COR-L47 (cell line): ENCODE results near the gene TMEM88.

Experiments
- DNase-seq: peaks from one replicate; lab custom pipeline; 2025; lab: John Stamatoyannopoulos, UW

Gene TMEM88

DNA sequence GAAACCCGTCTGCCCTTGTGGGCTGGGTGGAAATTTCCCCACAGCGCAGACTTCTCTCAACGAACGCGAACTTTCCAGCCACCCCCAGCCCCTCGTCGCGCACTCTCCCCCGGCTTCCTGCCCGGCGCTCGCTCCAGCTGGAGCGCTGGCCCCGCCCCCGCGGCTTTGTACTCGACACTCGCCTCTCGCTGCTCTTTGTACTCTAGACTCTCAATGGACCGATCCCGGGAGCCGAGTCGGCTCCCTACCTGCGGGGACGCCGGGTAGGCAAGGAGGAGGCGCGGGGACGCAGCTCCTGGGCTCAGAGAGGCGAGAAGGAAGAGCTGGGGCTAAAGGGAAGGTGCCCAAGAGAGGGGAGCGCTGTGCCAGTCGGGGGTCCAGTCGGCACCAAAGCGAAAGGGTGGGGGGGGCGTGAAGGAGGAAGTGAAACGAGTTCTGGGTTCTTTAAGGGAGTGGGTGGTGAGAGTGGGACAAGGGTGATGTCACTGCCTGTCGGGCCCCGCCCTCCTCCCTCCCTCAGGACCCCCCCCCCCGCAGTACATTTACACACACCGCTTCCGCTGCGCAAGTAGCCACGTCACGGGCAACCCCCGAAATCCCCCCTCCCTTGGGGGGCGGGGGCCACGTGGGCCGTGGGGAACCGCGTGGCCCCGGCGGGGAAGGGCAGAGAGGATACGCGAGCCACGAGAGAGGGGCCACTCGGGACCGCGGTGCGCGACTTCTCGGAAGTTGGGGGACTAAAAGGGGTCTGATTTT, 11.2 kb upstream of the TMEM88 start:
- DNase-seq: peak; percentile 33

DNA sequence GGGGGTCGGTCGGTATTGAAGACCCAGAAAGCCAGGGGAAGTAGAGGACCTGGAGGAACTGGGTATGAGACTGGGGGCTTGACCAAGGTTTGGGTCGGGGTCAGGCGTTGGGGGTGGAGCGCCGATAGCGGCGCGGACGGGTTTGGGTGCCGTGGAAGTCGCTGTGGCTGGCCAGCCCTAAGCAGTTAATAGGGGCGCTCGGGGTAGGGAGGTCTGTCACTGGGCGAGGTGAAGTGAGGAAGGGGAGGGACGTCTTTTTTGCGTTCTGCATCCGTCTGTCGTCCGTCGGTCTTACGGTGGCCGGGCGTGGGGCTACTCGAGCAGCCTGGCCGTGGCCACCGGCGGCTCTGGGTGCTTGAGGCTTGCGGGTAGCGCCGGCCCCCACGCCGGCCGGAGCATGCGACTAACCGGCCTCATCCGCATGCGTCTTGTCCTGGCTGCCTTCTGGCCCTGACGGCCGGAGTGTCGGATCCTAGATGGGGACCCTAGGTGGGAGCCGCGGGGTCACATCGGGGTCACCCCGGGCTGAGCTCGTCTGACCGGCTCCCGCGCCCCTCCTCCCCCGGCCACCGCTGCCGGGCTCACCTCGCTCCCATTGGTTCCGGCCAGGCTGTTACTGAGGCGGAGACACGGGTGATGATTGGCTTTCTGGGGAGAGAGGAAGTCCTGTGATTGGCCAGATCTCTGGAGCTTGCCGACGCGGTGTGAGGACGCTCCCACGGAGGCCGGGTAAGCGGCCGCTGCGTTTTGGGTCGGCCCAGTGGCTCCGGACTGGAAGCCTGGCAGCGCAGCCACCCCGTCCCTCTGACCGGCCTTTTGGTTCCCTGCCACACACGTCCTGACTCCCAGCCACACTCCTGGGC, 10.3 kb upstream of the TMEM88 start:
- peak; percentile 50 for DNase-seq

DNA sequence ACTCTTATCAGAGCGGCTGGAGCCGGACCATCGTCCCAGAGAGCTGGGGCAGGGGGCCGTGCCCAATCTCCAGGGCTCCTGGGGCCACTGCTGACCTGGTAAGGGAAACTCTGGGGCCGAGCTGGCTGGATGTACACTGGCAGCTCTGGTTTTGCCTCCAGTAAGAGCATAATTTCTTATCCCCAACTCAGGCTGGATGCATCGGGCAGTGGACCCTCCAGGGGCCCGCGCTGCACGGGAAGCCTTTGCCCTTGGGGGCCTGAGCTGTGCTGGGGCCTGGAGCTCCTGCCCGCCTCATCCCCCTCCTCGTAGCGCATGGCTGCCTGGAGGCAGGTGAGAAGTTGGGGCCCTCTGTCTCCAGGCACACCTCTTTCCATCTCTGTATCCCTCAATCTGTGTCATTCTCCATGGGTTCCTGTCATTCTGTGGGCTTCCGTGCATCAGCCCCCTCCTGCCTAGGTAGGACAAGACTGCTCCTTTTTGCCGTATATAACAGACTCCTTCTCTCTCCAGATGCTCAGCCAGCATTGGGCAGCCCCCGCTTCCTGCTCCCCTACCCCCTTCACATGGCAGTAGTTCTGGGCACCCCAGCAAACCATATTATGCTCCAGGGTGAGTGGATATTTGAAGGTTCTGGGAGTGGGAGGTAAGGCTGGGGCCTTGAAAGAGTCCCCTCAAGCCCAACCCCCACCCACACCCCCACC, 9.4 kb upstream of the TMEM88 start:
- no peak for DNase-seq

DNA sequence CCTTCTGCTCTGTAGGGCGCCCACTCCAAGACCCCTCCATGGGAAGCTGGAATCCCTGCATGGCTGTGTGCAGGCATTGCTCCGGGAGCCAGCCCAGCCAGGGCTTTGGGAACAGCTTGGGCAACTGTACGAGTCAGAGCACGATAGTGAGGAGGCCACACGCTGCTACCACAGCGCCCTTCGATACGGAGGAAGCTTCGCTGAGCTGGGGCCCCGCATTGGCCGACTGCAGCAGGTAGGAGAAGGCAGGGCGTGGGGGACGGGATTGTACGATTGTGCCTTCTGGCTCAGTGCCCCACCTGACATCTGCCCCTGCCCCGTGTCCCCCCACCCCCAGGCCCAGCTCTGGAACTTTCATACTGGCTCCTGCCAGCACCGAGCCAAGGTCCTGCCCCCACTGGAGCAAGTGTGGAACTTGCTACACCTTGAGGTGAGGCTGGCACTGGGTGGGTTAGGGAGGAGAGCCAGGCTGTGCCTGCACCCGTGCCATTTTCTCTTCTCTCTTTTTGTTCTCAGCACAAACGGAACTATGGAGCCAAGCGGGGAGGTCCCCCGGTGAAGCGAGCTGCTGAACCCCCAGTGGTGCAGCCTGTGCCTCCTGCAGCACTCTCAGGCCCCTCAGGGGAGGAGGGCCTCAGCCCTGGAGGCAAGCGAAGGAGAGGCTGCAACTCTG, 8.7 kb upstream of the TMEM88 start:
- DNase-seq: no peak

DNA sequence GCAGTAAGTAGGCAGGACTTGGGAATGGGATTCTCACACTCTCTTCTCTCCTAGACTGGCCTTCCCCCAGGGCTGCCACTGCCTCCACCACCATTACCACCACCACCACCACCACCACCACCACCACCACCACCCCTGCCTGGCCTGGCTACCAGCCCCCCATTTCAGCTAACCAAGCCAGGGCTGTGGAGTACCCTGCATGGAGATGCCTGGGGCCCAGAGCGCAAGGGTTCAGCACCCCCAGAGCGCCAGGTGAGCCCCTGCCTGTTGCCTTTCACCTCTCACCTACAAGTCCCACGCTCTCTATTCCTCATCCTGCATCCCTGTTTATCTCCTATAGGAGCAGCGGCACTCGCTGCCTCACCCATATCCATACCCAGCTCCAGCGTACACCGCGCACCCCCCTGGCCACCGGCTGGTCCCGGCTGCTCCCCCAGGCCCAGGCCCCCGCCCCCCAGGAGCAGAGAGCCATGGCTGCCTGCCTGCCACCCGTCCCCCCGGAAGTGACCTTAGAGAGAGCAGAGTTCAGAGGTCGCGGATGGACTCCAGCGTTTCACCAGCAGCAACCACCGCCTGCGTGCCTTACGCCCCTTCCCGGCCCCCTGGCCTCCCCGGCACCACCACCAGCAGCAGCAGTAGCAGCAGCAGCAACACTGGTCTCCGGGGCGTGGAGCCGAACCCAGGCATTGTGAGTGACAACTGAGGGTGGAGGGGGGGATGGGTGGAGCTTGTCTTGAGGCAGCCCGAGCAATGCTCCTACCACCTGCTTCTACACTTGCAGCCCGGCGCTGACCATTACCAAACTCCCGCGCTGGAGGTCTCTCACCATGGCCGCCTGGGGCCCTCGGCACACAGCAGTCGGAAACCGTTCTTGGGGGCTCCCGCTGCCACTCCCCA, 7.9 kb upstream of the TMEM88 start:
- no peak for DNase-seq

DNA sequence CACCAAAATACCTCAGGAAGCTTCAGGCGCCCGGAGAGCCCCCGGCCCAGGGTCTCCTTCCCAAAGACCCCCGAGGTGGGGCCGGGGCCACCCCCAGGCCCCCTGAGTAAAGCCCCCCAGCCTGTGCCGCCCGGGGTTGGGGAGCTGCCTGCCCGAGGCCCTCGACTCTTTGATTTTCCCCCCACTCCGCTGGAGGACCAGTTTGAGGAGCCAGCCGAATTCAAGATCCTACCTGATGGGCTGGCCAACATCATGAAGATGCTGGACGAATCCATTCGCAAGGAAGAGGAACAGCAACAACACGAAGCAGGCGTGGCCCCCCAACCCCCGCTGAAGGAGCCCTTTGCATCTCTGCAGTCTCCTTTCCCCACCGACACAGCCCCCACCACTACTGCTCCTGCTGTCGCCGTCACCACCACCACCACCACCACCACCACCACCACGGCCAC, 6.7 kb upstream of the TMEM88 start:
- DNase-seq: no peak

DNA sequence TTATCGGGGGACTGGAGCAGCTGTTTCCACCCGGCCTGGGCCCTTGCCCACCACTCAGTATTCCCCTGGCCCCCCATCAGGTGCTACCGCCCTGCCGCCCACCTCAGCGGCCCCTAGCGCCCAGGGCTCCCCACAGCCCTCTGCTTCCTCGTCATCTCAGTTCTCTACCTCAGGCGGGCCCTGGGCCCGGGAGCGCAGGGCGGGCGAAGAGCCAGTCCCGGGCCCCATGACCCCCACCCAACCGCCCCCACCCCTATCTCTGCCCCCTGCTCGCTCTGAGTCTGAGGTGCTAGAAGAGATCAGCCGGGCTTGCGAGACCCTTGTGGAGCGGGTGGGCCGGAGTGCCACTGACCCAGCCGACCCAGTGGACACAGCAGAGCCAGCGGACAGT, 6.1 kb upstream of the TMEM88 start:
- DNase-seq: no peak

DNA sequence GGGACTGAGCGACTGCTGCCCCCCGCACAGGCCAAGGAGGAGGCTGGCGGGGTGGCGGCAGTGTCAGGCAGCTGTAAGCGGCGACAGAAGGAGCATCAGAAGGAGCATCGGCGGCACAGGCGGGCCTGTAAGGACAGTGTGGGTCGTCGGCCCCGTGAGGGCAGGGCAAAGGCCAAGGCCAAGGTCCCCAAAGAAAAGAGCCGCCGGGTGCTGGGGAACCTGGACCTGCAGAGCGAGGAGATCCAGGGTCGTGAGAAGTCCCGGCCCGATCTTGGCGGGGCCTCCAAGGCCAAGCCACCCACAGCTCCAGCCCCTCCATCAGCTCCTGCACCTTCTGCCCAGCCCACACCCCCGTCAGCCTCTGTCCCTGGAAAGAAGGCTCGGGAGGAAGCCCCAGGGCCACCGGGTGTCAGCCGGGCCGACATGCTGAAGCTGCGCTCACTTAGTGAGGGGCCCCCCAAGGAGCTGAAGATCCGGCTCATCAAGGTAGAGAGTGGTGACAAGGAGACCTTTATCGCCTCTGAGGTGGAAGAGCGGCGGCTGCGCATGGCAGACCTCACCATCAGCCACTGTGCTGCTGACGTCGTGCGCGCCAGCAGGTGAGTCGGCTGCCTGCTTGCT, 5.6 kb upstream of the TMEM88 start:
- no peak for DNase-seq

DNA sequence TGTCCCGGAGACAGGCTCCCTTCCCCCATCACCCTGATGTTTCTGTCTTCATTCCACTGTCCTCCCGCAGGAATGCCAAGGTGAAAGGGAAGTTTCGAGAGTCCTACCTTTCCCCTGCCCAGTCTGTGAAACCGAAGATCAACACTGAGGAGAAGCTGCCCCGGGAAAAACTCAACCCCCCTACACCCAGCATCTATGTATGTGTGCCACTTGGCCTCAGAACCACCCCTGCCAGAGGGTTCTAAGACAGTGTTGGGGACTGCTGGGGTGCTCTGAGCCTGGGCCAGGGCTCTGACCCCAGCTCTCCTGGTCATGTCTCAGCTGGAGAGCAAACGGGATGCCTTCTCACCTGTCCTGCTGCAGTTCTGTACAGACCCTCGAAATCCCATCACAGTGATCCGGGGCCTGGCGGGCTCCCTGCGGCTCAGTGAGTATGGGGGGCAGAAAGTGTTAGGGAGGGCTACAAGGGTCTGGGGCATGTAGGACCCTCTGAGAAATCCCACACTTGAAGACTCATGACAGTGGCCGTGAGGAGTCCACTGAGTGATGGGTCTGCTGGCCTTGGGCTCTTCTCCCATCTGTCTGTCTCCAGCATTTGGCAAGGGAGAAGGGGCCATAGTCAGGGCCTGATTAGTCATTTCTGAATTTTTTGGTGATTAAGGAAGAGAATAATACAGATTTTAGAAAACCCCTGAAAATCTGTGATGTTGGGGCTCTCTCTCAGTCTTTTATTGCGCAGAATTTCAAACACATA, 4.9 kb upstream of the TMEM88 start:
- no peak for DNase-seq

DNA sequence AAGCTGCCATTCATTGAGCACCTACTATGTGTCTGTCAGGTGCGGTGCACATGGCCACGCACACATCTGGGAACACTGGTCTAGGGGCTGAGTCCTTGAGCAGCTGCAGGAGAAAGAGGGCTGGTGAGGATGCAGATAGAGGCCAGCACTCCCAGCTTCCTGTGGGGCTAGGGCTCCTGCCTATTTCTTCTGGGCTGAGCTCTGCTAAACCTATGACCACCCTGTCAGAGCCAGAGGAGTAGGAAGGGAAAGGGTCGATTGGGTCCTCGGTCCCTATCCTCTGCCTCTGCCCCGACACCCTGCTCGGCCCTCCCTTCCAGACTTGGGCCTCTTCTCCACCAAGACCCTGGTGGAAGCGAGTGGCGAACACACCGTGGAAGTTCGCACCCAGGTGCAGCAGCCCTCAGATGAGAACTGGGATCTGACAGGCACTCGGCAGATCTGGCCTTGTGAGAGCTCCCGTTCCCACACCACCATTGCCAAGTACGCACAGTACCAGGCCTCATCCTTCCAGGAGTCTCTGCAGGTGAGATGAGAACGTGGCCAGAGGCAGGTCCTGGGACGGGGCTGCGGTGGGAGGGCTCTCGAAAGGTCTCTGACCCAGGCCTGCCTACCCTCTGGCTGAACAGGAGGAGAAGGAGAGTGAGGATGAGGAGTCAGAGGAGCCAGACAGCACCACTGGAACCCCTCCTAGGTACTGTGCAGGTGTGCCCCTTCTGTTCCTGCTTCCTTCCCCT, 4.0 kb upstream of the TMEM88 start:
- no peak for DNase-seq

DNA sequence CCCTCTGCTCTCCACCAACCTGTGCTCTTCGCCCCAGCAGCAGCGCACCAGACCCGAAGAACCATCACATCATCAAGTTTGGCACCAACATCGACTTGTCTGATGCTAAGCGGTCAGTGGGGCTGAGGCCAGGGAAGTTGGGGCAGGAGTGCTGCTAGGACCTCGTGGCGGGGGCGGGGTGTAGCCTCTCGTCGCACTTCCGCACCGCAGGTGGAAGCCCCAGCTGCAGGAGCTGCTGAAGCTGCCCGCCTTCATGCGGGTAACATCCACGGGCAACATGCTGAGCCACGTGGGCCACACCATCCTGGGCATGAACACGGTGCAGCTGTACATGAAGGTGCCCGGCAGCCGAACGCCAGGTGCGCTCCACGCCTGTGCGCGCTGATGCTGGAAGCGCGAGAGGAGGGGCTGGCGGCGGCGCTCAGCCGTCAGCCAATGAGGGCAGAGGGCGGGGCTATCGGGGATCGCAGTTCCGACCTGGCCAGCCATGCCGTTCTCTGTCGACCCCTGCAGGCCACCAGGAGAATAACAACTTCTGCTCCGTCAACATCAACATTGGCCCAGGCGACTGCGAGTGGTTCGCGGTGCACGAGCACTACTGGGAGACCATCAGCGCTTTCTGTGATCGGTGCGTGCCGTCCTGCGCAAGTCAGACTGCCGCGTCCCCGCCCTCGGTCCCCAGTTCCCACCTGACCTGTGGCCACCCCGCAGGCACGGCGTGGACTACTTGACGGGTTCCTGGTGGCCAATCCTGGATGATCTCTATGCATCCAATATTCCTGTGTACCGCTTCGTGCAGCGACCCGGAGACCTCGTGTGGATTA, 3.2 kb upstream of the TMEM88 start:
- DNase-seq: peak; percentile 83

DNA sequence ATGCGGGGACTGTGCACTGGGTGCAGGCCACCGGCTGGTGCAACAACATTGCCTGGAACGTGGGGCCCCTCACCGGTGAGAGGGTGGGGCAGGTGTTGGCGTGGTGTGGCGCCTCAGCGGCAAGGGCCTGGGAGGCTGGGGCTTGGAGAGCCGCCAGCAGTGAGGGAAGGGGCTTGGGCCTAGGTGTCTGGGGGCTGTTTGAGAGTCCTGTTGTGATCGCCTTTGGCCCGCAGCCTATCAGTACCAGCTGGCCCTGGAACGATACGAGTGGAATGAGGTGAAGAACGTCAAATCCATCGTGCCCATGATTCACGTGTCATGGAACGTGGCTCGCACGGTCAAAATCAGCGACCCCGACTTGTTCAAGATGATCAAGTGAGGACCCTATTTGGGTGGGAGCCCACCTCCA, 2.6 kb upstream of the TMEM88 start:
- DNase-seq: no peak

DNA sequence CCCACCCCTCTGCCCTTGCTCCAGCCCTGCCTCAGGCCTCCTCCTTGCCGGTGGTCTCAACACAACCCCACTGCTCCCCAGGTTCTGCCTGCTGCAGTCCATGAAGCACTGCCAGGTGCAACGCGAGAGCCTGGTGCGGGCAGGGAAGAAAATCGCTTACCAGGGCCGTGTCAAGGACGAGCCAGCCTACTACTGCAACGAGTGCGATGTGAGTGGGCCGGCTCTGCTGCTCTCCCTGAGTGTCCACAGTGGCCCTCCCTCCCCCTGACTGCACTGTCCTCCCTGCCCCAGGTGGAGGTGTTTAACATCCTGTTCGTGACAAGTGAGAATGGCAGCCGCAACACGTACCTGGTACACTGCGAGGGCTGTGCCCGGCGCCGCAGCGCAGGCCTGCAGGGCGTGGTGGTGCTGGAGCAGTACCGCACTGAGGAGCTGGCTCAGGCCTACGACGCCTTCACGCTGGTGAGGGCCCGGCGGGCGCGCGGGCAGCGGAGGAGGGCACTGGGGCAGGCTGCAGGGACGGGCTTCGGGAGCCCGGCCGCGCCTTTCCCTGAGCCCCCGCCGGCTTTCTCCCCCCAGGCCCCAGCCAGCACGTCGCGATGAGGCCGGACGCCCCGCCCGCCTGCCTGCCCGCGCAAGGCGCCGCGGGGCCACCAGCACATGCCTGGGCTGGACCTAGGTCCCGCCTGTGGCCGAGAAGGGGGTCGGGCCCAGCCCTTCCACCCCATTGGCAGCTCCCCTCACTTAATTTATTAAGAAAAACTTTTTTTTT, 1.8 kb upstream of the TMEM88 start:
- no peak for DNase-seq

DNA sequence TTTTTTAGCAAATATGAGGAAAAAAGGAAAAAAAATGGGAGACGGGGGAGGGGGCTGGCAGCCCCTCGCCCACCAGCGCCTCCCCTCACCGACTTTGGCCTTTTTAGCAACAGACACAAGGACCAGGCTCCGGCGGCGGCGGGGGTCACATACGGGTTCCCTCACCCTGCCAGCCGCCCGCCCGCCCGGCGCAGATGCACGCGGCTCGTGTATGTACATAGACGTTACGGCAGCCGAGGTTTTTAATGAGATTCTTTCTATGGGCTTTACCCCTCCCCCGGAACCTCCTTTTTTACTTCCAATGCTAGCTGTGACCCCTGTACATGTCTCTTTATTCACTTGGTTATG, 1.2 kb upstream of the TMEM88 start:
- no peak for DNase-seq

DNA sequence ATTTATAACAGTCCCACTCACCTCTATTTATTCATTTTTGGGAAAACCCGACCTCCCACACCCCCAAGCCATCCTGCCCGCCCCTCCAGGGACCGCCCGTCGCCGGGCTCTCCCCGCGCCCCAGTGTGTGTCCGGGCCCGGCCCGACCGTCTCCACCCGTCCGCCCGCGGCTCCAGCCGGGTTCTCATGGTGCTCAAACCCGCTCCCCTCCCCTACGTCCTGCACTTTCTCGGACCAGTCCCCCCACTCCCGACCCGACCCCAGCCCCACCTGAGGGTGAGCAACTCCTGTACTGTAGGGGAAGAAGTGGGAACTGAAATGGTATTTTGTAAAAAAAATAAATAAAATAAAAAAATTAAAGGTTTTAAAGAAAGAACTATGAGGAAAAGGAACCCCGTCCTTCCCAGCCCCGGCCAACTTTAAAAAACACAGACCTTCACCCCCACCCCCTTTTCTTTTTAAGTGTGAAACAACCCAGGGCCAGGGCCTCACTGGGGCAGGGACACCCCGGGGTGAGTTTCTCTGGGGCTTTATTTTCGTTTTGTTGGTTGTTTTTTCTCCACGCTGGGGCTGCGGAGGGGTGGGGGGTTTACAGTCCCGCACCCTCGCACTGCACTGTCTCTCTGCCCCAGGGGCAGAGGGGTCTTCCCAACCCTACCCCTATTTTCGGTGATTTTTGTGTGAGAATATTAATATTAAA, 638 bp upstream of the TMEM88 start:
- DNase-seq: no peak

DNA sequence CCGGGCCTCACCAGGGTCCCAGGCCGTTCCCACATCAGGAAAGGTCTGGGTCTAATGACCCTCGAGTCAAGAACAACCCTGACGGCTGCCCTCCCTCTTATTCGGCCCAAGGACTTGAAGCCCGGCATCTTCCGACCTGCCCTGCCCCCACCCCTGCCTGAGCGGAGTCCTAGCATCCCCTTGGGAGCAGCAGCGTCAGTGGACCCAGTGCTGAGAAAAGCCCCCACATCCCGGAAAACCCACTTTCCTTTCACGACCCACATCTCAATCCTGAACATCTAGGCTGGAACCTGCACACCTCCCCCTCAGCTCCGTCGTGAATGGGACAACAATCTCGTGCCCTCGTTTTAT, 769 bp downstream of the TMEM88 start:
- no peak for DNase-seq
